ENCODE results near the gene KCTD16.

Gene KCTD16

DNA sequence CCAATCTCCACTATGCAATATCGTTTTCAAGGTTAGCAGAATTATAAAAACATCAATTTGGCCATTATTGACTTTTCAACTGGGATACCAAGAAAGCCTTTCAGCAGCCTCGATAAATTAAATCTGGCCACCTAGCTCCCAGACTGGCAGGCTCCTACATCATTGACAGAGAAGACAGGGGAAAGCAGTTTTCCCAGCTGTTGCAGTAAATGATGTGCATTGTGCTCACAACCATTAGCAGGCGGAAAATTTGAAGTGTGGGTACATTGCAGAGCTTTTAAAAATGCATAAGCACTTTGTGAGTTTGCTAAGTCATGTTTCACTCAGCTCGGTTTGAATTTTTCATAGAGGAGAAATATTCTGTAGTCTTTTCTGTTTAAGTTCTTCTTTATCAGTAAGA, 297.9 kb downstream of the KCTD16 start:
- no peak for DNase-seq

- DNase-seq = no peak
Measured at GRCh38 chr5:144469106-144469505, 298.4 kb downstream of the KCTD16 start.

DNA sequence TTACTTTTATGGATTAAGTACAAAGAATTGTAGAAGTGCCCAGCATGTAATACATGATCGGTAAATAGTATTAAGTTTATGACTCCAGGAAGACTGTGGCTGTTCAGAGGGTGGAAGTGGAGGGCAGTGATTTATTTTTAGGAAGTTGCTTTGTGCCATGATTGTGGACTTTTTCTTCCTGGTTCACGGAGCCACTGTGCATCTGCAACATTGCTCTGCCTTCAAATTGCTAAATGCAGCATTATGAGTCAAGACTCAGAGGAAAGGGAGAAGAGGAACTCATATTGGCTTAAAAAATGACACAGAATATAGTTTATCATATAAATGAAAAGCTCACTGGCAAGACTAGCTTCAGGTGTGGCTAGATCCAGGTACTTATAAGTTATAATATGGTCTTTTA, 301.5 kb downstream of the KCTD16 start:
- DNase-seq = no peak

DNA sequence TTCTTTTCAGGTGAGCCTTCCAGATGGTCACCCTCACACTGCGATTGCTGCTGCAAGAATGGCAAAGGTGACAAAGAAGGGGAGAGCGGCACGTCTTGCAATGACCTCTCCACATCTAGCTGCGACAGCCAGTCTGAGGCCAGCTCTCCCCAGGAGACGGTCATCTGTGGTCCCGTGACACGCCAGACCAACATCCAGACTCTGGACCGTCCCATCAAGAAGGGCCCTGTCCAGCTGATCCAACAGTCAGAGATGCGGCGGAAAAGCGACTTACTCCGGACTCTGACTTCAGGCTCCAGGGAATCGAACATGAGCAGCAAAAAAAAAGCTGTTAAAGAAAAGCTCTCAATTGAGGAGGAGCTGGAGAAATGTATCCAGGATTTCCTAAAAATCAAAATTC, 303.0 kb downstream of the KCTD16 start:
- no peak for DNase-seq

GRCh38 chr5:144478565-144478964, 307.9 kb downstream of the KCTD16 start:
- DNase-seq = no peak

GRCh38 chr5:144481861-144482260, 311.2 kb downstream of the KCTD16 start:
- DNase-seq = no peak

DNA sequence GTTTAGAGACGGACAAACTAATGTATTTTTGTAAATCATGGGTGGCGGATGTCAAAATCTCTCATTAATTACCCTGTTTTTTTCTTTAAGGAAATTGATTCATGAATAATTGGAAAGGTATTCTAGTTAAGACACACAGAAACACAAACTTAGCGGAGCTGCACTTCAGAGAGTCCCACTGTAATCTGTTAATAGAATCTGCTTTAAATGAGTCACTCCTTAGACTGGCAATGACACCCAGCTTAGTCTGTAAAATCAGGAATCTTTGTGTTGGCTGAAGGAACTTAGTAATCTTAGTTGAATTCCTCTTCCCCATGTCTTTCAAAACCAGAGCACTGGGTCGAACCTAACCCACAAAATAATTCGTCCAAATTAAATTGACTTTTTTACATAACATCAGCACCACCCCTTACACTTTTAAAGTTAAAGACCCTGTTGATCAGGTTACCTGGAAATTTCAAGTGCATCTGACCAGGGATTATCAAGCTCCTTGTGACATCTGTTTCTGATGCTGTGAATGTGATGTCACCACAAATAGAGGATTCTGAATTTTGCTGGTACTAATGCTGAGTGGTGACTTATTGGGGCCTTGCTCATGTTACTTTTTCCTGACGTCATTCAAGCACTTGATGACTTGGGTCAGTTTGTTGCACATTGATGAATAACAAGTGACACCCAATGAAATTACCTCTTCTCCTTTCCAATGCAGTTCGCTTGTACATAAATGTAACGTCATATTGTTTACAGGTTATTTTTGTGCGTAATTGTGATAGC, 313.6 kb downstream of the KCTD16 start:
- no peak for DNase-seq

DNA sequence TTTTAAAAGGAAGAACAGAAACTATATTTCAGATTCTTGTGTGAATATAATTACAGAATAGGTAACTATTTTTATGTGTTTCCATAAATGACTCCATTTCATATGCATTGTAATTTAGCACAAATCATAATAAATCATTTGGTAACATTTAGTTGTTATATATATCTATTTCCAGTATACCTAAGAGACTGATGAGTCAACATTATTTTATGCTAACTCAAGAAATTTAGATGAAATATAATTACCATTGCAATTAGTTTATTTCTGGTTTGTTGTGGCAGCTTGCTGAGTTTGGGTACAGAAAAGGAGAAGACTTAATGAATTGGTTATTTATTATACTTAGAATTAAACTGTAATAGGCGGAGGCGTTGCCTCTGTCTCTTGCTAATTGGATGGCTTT, 314.9 kb downstream of the KCTD16 start:
- DNase-seq = no peak

GRCh38 chr5:144487207-144487606, 316.5 kb downstream of the KCTD16 start:
- no peak for DNase-seq

DNA sequence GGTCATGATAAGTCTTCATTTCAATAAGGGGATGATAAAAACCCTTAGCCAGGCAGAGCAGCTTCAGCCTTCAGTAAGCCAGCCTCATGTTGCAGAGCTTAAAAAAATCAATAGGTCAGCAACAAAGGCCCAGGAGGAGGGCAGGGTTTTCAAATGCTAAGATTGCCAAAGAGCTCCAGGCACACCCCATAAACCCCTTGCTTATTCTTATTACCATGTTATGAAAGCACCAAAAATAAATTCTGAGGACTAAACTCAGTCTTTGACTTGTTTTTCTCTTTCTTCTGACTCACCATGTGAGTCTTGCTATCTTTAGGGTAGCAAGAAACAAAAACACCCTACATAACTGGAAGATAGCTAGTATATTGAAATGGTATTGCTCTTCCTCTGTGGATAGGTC, 317.1 kb downstream of the KCTD16 start:
- DNase-seq = no peak

GRCh38 chr5:144503123-144503522, 332.4 kb downstream of the KCTD16 start:
- DNase-seq = no peak

DNA sequence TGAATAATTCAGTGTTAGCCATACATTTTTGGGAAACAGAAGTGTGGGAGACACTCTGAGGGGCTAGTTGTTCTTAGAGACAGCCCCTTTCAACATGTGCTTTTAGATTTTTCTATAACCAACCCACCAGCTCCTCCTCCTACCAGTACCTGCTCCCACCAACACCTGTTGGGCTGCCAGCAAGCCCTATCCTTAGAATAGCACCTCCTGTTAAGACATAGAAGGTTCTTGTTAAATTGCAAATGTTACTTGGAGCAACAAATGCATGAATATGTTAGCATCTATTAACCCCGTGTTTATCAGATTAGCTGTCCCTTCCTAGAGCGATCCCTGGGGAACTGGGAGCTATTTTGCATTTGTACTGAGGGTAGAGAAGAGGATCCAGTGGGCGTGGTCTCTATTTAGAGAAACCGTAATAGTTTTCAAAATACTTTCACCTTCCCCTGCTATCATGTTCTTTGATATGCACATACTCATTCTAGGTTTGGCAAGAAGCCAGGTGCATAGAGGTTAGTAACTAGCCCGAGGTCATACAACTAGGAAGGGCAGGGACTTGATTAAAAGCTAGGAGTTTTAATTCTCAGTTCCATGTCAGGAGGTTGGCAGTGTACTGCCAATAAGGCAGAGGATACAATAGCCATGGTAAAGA, 334.4 kb downstream of the KCTD16 start:
- no peak for DNase-seq

GRCh38 chr5:144510845-144511579, 340.3 kb downstream of the KCTD16 start:
- no peak for DNase-seq

DNA sequence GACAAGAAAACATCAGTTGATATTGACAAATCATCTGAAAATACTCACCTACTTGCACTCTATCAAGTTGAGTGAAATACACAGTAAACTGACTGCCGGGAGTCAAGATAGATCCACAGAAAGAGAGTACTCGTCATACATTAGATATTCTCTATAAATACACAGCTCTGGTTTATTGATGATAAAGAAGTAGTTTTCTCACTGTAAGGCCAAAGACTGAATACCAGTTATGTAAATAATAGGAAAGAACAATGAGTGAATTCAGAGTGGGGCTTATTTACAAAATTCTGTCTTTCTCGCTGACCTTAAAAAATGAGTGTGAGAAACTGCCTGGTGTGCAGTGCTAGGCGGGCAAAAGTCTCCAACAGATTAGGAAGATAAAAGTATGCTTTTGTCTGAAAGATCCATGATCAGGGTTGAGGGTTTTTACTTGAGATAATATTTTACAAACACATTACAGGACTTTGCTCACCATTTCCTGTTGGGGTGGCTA, 341.0 kb downstream of the KCTD16 start:
- no peak for DNase-seq

GRCh38 chr5:144522698-144523097, 352.0 kb downstream of the KCTD16 start:
- no peak for DNase-seq

- DNase-seq = no peak
Measured at GRCh38 chr5:144525000-144525399, 354.3 kb downstream of the KCTD16 start.

DNA sequence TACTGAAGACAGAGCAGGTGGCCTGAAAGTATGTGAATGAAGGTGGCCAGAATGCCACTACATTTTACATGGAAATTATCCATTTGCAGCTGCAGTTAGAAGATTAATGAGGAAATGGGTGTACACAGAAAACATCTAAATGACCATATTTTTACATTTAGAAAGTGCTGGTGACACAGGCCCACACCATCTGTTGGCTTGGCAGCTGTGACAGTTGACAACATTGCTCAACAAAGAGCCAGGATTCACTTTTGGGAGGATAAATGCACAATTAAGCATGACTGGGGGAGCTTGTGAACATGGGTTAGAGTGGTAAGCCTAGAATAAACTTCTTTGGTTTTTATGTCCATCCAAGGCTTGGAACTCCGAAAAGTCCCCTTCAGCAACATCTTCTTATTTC, 360.5 kb downstream of the KCTD16 start:
- no peak for DNase-seq

Measured in activated T-cell treated with anti-CD3 and anti-CD28 coated beads for 4 hours (primary cell).